ENCODE data around the gene FAM76B.

Gene FAM76B

GRCh38 chr11:95734009-95734572 lies 55.5 kb downstream of the FAM76B start:
- no peak overlapping the region for H3K9ac ChIP-seq
- no peaks in the 10 kb centered on the region for H3K36me3 ChIP-seq (ENCODE audit: insufficient read depth)
- H3K4me2 ChIP-seq = no peak overlapping the region
- H3K27ac ChIP-seq = no peak overlapping the region
- H3K79me2 ChIP-seq (ENCODE audit: insufficient read depth, low read depth) = no peaks in the 10 kb centered on the region
- no peak overlapping the region for H2AFZ ChIP-seq (ENCODE audit: low read depth)
- H3K4me1 ChIP-seq (ENCODE audit: low read depth, poor library complexity, severe bottlenecking) = no peaks in the 10 kb centered on the region
- no peak overlapping the region for H3K4me3 ChIP-seq (IDR thresholded peaks at IDR 0.05; ENCODE audit: insufficient read depth, low read depth, low read length)
- H3K27me3 ChIP-seq (ENCODE audit: insufficient read depth, low read depth) = no peaks in the 10 kb centered on the region
- no peak for TF ChIP-seq CTCF (conservative IDR thresholded peaks at IDR 0.05; ENCODE audit: low read depth, low read length)
- H4K20me1 ChIP-seq (ENCODE audit: insufficient read depth) = no peaks in the 10 kb centered on the region

- H3K4me2 ChIP-seq = no peak overlapping the region
- no peaks in the 10 kb centered on the region for H3K79me2 ChIP-seq (ENCODE audit: insufficient read depth, low read depth)
- H3K4me1 ChIP-seq (ENCODE audit: low read depth, poor library complexity, severe bottlenecking) = no peaks in the 10 kb centered on the region
- no peak overlapping the region for H3K4me3 ChIP-seq (IDR thresholded peaks at IDR 0.05; ENCODE audit: insufficient read depth, low read depth, low read length)
- no peak overlapping the region for H3K27ac ChIP-seq
- H3K27me3 ChIP-seq (ENCODE audit: insufficient read depth, low read depth) = no peaks in the 10 kb centered on the region
- no peak overlapping the region for H2AFZ ChIP-seq (ENCODE audit: low read depth)
- no peaks in the 10 kb centered on the region for H3K36me3 ChIP-seq (ENCODE audit: insufficient read depth)
- H4K20me1 ChIP-seq (ENCODE audit: insufficient read depth) = no peaks in the 10 kb centered on the region
- no peak overlapping the region for H3K9ac ChIP-seq
- TF ChIP-seq CTCF (conservative IDR thresholded peaks at IDR 0.05; ENCODE audit: low read depth, low read length) = no peak
Measured at GRCh38 chr11:95732930-95733602, 56.5 kb downstream of the FAM76B start.

GRCh38 chr11:95729462-95729861 lies 60.1 kb downstream of the FAM76B start:
- Histone ChIP-seq H3K79me2 (ENCODE audit: insufficient read depth, low read depth) (no peaks in the 10 kb centered on the region), H3K9ac (no peak overlapping the region), H4K20me1 (ENCODE audit: insufficient read depth) (no peaks in the 10 kb centered on the region), H3K27ac (no peak overlapping the region), H3K4me2 (no peak overlapping the region), H2AFZ (ENCODE audit: low read depth) (no peak overlapping the region), H3K27me3 (ENCODE audit: insufficient read depth, low read depth) (no peaks in the 10 kb centered on the region), H3K4me1 (ENCODE audit: low read depth, poor library complexity, severe bottlenecking) (no peaks in the 10 kb centered on the region), H3K4me3 (IDR thresholded peaks at IDR 0.05; ENCODE audit: insufficient read depth, low read depth, low read length) (no peak overlapping the region), H3K36me3 (ENCODE audit: insufficient read depth) (no peaks in the 10 kb centered on the region)
- TF ChIP-seq CTCF (conservative IDR thresholded peaks at IDR 0.05; ENCODE audit: low read depth, low read length) = no peak

GRCh38 chr11:95728790-95729189 lies 60.8 kb downstream of the FAM76B start:
- TF ChIP-seq CTCF (conservative IDR thresholded peaks at IDR 0.05; ENCODE audit: low read depth, low read length) = no peak
- no peaks in the 10 kb centered on the region for H3K79me2 ChIP-seq (ENCODE audit: insufficient read depth, low read depth)
- no peak overlapping the region for H3K9ac ChIP-seq
- H3K4me2 ChIP-seq = no peak overlapping the region
- H4K20me1 ChIP-seq (ENCODE audit: insufficient read depth) = no peaks in the 10 kb centered on the region
- H2AFZ ChIP-seq (ENCODE audit: low read depth) = no peak overlapping the region
- no peaks in the 10 kb centered on the region for H3K4me1 ChIP-seq (ENCODE audit: low read depth, poor library complexity, severe bottlenecking)
- H3K27me3 ChIP-seq (ENCODE audit: insufficient read depth, low read depth) = no peaks in the 10 kb centered on the region
- H3K36me3 ChIP-seq (ENCODE audit: insufficient read depth) = no peaks in the 10 kb centered on the region
- no peak overlapping the region for H3K4me3 ChIP-seq (IDR thresholded peaks at IDR 0.05; ENCODE audit: insufficient read depth, low read depth, low read length)
- no peak overlapping the region for H3K27ac ChIP-seq
